ENCODE measurements around the gene PTCD1.
"Not testable (repeated sequence)": the region's sequence is repeated elsewhere in the genome, so short reads cannot be mapped to it uniquely, and the experiment has no call there.

The PTCD1 gene

DNA sequence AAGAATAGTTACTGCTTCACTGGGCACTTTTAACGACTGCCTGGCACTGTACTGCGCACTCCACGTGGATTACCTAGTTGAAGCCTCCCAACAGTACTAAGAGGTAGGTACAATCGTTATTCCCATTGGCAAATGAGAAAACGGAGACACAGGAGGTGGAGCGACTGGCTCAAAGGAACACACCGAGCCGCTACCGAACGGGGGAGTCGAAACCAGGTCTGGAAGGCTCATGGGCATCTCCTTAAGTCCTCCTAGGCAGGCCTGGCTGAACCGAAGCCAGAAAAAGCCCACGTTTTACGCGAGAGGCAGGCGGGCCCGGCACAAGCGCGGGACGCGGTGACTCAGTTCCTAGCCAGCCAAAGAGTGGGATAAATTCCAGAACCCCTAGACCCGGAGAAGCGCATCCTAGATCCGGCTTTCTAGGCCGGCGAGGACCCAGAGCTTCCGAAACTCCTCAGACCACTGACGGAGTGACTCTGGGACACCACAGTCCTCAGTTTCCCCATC, 30.7 kb downstream of the PTCD1 start:
- no peak for DNase-seq (ENCODE audit: low spot score)

DNA sequence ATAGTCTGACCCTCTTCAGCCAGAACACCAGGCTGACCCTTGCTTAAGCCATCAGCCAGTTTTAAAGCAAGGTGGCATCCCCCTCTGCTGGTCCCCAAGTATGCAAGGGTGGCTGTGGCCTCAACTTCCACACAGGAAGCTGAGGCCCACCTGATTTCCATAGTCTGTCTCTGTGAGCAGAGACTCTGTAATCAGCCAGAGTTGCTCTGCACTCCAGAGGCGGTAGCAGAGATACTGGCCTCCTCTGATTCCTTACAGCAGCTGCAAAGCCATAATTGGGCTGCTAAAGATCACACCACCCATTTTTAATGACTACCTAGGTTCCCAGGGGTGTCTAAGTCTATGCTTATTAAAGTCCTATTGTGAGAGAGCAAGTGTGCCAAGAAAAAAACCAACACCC, 32.0 kb downstream of the PTCD1 start:
- DNase-seq (ENCODE audit: low spot score), result no peak

DNA sequence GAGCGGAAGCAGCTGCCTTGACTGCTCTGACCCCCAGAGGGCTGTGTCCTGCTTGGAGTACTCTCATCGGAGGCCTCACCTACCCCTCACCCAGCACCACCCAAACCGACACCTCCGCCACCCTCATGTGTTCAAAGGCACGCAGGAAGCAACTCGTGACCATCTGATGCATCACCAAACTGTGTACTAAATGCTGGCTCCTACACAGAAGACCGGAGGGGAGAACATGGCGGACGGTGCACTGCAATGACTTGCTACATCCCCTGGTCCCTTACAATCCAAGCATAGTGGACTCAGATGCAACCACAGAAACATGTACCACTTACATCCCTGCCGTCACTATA, 33.6 kb downstream of the PTCD1 start:
- no peak for DNase-seq (ENCODE audit: low spot score)

DNA sequence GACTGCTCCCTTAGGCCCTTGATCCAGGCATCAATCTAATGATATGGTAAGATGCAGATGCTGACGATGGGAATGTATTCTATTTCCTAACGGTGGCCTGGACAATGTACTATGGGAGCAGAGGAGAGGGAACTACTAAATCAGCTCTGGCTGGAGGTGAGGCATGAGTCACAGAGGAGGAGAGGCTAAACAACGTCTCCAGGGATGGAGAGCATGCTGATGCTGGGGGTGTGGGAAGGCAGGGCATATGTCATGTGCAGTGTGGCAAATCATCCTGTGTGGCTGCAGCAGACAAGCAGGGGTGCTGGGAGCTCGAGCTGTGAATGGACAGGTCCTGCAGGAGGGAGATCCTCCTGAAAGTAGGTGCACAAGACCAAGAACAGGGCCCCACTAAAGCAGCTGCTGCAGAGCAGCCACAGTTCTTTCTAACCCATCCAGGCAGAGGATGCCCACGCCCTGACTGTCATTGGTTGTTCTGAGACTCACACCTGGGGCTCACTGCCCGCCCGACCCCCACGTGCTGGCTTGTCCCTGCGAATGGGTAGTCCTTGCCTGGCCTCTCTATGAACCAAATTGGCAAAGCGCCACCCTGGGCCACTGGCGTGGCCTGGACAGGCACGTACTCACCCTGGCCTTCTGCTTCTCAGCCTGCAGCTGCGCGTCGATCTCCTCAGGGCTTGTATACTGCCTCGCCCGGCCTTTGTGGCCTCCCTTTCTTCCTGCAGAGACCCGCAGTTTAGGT, 34.2 kb downstream of the PTCD1 start:
- DNase-seq (ENCODE audit: low spot score), result no peak

DNA sequence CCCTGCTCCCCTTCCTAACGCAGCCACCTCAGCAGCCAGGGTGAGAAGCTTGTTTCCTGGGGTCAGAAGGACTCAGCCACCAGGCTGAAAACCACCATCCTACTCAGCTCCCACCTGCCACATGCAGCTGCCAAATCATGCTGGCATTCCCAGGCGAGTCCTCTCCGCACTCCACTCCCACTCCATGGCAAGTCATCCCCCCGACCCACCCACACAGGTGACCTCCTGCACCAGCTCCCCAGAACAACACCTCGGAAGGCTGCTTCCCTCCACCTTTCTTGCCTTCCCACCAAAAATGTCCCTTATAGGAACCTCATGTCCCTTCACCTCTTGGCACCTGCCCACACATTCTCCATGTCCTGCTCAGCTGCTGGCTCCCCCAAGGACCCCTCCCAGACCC, 34.8 kb downstream of the PTCD1 start:
- no peak for DNase-seq (ENCODE audit: low spot score)

DNA sequence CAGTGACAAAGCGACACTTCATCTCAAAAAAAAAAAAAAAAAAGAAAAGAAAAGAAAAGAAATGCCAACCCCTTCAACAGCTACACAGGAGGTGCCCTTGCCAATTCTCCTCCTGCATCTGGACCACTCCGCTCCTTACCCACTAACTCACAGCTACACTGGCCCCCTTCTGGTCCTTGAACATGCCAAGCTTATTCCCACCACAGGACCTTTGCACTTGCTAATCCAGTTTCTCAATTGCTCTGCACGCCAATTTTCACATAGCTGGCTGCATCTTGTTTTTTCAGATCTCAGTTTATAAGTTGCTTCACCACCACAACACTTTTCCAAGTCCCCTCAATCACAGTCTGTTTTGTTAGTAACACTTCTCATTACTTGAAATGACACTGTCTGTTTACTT, 35.7 kb downstream of the PTCD1 start:
- no peak for DNase-seq (ENCODE audit: low spot score)

DNA sequence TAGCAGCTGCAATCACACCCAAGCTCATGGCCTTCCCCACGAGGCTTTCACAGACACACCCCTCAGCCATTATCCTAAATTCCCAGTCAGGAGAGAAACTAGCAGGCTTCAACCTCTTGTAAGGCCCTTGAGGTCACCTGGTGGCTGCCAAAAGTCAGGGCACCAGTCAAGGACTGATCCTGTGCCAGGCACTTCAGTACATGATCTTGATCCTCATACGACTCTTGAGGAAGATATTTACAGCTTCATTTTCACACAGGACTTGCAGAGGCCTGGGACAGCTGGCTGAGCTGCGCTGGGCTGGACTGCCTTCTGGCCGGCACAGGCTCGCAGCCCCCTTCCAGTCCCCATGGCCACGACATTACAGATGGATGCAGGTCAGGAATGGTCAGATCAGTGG, 39.0 kb downstream of the PTCD1 start:
- no peak for DNase-seq (ENCODE audit: low spot score)

DNA sequence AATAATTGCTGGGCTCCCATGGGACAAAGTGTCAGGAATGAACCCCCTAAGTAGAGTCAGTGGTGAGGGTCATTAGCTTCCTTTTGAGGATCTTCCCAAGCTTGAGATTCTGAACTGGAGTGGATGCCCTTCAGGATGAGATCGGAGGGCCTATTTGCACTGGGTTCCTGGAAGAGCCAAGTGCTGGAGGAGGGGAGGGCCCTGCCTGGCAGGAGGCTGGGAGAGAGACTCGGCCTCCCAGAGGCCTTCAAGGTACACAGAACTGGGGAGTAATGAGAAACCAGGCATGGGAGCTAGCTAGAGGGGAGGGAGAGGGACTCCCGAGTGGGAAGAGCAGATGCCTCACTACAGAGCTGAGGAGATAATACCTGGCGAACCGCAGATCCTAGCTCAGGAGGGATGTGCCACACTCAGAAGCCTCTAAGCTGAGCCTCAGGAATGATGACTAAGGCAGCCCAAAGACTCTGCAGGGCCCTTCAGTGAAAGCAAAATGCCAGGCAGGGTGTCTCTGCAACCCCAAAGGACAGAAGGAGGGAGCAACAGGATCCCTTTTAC, 39.6 kb downstream of the PTCD1 start:
- no peak for DNase-seq (ENCODE audit: low spot score)

DNA sequence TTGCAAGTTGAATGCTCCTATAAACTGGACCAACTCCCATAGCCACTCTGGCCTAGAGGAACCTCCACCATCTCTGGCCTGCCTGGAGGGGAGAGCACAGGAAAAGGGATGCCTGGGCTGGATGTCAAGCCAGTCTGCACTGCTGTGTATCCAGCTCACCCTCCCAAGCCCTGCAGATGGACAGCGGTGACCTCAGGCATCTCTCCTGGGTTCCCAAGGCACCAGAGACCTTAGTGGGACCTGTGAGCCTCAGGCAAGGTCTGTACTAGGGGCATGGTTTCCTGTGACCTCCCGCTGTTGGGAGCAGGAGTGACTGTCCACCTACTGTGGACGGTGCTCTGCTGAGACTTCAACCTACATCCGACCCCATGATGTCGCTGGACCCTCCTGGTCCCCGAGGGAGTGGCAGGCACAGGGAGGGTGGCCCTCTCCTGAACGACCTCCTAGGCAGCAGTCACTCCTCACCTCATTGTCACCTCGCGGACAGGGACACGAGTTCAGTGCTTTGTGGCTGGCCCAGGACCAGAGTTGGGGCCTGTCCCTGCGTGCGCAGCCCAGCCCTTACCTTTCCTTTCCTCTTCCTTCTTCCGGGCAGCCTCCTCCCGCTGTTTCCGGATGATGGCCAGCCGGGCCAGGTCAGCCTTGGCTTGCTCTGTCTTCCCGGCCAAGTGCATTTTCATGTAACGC, 41.2 kb downstream of the PTCD1 start:
- no peak for DNase-seq (ENCODE audit: low spot score)

DNA sequence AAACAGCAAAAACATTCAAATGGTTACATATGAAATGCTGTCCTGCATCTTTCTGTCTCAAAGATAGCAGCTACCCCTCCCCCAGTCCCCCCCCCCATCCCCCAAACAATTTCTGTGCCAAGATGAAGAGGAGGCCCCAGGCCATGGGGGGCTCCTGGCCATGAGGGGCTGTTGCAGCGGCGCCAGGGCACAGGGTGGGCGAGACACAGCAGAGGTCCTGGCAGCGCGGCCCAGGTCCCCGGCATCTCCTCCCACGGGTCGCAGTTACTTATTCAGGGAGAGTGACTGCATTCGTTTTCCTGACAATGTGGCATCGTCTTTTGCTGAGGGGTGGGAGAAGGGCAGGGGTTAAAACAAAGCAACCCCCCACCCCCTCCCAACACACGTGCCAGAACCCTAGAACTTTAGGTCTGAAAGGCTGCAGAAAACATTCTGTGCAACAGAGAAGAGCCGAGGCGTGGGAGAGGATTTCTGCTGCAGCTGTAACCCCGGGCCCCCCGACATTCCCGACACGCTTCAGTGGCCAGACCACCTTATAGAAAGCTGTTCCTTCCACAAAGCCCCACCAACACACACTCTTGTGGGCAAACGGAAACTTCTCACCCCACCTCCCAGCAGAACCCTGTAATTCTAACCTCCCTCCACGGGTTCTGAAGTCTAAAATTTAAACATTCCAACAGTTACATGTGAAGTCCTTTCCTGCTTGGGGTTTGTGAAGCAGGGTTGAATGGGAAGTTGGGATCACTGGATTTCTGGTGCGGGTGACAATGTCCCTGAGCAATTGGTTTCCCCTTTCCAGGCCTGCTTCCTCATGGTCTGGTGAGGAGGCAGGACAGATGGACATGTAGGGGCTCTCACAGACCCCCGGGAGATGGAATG, 41.9 kb downstream of the PTCD1 start:
- no peak for DNase-seq (ENCODE audit: low spot score)

DNA sequence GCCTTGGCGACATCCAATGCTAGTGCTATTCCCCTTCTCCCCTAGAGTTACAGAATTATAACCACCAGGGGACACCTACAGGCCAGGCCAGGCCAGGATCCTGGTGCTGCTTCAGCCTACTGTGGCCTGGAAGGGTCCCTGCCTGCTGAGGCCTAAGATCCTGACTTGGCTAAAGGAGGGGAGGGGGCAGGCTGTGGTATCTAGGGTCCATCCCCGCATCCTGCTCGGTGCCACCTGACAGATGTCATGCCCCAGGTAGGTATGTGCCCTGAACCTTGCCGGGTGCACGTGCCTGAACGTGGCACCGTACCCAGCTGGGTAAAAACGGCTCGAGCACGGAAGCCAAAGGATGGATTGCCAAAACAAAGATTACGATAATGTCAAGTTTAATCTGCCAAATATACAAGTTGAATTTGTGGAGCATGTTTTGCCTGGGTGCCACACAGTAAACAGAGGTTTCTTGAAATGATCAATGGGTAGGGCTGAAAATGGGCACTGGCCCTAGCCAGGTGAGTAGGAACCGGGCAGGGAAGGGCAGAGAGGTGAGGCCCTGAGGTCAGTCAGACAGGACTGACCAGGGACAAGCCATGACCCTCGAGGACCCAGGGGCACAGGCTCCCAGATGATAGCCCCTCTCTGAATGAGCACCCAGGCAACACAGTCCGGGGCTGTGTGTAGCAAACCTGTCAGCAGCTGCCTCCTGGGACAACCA, 42.8 kb downstream of the PTCD1 start:
- DNase-seq (ENCODE audit: low spot score), result no peak

DNA sequence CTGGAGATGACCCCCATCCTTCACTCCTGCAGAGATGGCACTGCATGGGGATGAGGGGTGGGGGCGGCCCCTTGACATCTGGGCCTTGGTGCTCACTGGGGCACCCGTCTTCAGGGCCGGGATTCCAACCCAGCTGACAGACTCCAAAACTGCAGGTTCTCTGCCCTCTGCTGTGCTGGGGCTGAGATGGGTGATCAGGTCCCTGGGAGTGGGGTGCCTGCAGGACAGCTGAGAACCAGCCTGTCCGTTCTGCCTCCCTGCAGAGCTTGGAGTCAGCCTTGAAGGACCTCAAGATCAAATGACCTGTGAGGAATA, 44.5 kb downstream of the PTCD1 start:
- no peak for DNase-seq (ENCODE audit: low spot score)

DNA sequence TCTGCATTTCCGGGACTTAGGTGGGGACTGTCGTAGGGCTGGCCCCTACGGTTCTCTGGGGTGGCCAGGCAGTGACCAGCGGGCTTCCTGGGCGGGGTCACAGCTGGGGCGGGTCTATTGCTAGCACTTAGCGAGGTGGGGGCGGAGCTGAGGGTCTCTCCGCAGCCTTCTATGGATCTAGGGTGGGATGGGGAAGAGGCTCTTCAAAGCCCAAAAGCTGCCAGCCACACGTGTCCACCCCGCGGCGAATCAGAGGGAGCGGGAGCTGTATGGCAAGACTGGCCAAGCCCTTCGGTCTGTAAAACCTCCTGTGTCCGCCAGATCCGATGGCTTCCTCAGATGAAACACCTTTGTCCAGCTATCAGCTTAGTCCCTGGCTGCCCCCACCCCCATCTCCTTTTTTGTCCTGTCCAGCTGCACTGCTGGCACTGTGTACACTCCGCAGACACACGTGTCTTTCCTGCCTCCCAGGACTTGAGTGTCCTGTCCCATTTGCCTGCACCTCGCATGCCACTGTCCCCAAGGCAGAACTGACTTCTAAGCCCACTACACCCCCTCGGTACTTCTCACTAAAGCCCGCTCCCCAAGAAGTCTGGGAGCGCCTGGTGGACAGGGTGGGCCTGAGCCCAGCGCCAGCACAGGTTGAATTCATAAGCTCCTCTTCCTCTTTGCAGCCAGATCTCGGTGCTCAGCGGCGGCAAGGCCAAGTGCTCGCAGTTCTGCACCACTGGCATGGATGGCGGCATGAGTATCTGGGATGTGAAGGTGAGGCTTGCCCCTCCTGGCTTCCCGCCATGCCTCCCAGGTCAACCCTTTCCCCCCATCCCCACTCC, 45.0 kb downstream of the PTCD1 start:
- no peak for DNase-seq (ENCODE audit: low spot score)

DNA sequence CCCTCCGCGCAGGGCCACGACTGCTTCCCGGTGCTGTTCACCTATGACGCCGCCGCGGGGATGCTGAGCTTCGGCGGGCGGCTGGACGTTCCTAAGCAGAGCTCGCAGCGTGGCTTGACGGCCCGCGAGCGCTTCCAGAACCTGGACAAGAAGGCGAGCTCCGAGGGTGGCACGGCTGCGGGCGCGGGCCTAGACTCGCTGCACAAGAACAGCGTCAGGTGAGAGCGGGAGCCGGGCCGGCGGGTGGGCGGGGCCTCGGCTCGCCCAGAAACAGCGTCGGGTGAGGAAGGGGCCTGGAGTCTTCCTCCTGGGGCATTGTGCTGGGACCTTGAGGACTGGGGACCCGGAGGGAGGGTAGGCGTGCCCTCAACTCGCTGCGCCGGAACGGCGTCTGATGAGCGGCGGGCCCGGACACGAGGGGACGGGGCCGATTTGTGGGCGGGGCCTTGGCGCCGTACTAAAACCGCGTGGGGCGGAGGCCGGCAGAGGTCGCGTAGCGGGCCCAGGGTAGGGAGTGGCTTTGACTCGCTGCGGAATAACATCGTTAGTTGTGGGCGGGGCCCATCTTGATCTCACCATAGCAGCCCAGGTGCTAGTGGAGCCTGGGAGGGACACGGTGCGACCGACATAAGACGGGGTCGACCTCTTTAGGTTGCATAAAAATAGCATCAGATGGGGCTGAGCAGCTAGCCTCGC, 45.8 kb downstream of the PTCD1 start:
- peak; percentile 85 for DNase-seq (ENCODE audit: low spot score)

DNA sequence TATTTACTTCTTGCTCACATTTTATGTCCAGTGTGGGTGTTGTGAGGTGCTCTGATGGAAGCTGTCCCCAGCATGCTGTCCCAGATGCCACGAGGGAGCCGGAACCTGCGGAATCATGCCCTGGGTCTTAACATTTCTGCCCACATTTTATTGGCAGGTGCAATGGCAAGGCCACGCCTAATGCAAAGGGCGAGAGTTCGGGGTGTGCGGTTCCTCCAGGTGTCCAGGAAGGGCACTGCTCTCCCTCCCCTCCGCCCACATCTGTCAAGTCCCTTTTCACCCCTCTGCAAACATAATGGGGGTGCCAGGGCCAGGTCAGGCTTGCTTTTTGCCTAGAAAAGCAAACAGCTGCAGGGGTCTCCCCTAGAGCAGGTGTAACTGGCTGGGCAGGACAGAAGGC, 46.6 kb downstream of the PTCD1 start:
- DNase-seq (ENCODE audit: low spot score), result no peak

DNA sequence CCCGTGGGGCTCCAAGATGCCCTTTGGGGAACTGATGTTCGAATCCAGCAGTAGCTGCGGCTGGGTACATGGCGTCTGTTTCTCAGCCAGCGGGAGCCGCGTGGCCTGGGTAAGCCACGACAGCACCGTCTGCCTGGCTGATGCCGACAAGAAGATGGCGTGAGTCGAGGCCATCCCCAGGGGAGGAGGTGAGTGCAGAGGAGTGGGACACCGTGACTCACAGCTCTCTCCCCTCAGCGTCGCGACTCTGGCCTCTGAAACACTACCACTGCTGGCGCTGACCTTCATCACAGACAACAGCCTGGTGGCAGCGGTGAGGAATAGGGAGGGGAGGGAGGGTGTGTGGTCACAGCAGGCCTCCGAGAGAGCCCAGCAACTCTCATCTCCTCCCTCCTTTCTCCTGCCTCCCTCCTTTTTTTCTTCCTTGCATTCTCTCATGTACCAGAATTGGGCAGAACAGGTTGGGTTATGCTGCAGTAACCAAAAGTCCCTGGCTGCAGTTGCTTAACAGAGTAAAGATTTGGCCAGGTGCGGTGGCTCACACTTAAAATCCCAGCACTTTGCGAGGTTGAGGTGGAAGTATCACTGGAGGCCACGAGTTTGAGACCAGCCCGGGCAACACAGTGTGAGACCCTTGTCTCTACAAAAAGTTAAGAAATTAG, 47.5 kb downstream of the PTCD1 start:
- no peak for DNase-seq (ENCODE audit: low spot score)

DNA sequence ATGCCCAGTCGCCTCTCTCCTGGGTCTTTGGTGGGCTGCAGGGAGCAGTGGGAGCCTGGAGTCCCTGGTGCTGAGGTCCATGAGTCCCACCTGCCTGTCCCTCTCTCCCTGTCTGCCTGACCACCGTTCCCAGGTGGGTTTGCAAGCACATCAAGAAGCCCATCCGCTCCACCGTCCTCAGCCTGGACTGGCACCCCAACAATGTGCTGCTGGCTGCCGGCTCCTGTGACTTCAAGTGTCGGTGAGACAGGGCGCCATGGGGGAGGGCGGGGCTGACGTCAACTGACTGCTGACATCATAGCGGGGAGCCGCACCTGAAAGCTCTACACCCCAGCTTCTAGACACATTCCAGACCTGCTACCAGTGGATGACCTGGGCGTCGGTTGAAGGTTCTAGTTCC, 48.8 kb downstream of the PTCD1 start:
- DNase-seq (ENCODE audit: low spot score), result no peak

DNA sequence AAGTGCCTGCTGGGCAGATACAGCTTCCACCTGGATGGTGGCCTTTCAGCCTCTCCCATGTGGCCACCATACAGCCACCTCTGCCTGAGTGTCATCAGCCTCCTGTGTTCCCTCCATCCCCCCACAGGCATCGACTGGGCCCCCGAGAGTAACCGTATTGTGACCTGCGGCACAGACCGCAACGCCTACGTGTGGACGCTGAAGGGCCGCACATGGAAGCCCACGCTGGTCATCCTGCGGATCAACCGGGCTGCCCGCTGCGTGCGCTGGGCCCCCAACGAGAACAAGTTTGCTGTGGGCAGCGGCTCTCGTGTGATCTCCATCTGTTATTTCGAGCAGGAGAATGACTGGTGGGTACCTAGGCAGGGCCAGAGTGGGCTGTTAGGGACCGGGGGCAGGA, 50.7 kb downstream of the PTCD1 start:
- DNase-seq (ENCODE audit: low spot score), result no peak

DNA sequence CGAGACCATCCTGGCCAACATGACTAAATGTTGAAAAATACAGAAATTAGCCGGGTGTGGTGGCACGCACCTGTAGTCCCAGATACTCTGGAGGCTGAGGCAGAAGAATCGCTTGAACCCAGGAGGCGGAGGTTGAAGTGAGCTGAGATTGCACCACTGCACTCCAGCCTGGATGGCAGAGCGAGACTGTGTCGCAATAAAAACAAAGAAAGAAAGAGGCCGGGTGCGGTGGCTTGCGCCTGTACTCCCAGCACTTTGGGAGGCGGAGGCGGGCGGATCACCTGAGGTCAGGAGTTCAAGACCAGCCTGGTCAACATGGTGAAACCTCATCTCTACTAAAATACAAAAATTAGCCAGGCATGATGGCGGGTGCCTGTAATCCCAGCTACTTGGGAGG, 51.4 kb downstream of the PTCD1 start:
- DNase-seq (ENCODE audit: low spot score), result not testable (repeated sequence)
